NCI-H187 treated with DMSO at 0.1 percent for 48 hours (cell line): Measurements from ENCODE around the gene ZSWIM8.
"Not testable (repeated sequence)": the region's sequence is repeated elsewhere in the genome, so short reads cannot be mapped to it uniquely, and the experiment has no call there.

Experiments used
- DNase-seq: peaks from one replicate; lab custom pipeline; 2025; lab: John Stamatoyannopoulos, UW

The ZSWIM8 gene

GRCh38 chr10:73815719-73816030, 30.3 kb downstream of the ZSWIM8 start:
- no peak for DNase-seq

- no peak for DNase-seq
Observed at GRCh38 chr10:73816917-73817729, 31.7 kb downstream of the ZSWIM8 start.

- DNase-seq, result no peak
Observed at GRCh38 chr10:73817826-73818225, 32.4 kb downstream of the ZSWIM8 start.

- no peak for DNase-seq
Observed at GRCh38 chr10:73818402-73818801, 33.0 kb downstream of the ZSWIM8 start.

- no peak for DNase-seq
Observed at GRCh38 chr10:73819081-73819480, 33.7 kb downstream of the ZSWIM8 start.

- no peak for DNase-seq
Observed at GRCh38 chr10:73819513-73820093, 34.2 kb downstream of the ZSWIM8 start.

GRCh38 chr10:73823391-73823790, 38.0 kb downstream of the ZSWIM8 start:
- DNase-seq, result no peak

GRCh38 chr10:73824146-73824725, 38.8 kb downstream of the ZSWIM8 start:
- DNase-seq, result no peak

- DNase-seq, result no peak
Observed at GRCh38 chr10:73827346-73828089, 42.1 kb downstream of the ZSWIM8 start.

GRCh38 chr10:73828161-73828560, 42.8 kb downstream of the ZSWIM8 start:
- DNase-seq, result no peak

GRCh38 chr10:73829090-73829489, 43.7 kb downstream of the ZSWIM8 start:
- DNase-seq, result not testable (repeated sequence)

- no peak for DNase-seq
Observed at GRCh38 chr10:73836427-73836980, 51.1 kb downstream of the ZSWIM8 start.

- DNase-seq, result no peak
Observed at GRCh38 chr10:73837072-73837471, 51.7 kb downstream of the ZSWIM8 start.

GRCh38 chr10:73838008-73838567, 52.7 kb downstream of the ZSWIM8 start:
- no peak for DNase-seq

- DNase-seq, result no peak
Observed at GRCh38 chr10:73838827-73839226, 53.4 kb downstream of the ZSWIM8 start.

- no peak for DNase-seq
Observed at GRCh38 chr10:73839276-73839966, 54.0 kb downstream of the ZSWIM8 start.

- DNase-seq, result no peak
Observed at GRCh38 chr10:73840056-73840402, 54.6 kb downstream of the ZSWIM8 start.

- DNase-seq, result no peak
Observed at GRCh38 chr10:73840403-73841060, 55.1 kb downstream of the ZSWIM8 start.

GRCh38 chr10:73841061-73841421, 55.6 kb downstream of the ZSWIM8 start:
- no peak for DNase-seq

GRCh38 chr10:73841526-73842285, 56.3 kb downstream of the ZSWIM8 start:
- no peak for DNase-seq
